ENCODE measurements around the gene GPR183.

GPR183 gene

DNA sequence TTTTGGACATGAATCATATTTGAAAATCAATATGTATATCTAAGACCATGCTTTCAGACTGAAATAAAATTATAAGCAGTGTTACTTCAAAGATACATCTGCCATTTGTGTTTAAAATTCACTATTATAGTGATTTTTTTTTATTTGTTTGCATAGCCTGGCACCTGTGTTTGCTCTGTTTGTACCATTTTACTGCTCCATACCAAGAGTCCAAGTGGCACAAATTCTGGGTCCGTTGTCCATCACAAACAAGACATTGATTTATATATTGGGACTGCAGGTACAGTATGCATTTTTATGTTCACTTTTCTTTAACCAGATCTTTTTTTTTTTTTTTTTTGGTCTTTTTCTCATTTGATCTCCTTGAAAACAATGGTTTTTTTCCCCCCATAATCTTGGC lies 6.7 kb upstream of the GPR183 start:
- TF ChIP-seq, protein P1, sequence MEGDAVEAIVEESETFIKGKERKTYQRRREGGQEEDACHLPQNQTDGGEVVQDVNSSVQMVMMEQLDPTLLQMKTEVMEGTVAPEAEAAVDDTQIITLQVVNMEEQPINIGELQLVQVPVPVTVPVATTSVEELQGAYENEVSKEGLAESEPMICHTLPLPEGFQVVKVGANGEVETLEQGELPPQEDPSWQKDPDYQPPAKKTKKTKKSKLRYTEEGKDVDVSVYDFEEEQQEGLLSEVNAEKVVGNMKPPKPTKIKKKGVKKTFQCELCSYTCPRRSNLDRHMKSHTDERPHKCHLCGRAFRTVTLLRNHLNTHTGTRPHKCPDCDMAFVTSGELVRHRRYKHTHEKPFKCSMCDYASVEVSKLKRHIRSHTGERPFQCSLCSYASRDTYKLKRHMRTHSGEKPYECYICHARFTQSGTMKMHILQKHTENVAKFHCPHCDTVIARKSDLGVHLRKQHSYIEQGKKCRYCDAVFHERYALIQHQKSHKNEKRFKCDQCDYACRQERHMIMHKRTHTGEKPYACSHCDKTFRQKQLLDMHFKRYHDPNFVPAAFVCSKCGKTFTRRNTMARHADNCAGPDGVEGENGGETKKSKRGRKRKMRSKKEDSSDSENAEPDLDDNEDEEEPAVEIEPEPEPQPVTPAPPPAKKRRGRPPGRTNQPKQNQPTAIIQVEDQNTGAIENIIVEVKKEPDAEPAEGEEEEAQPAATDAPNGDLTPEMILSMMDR (IDR thresholded peaks at IDR 0.05; ENCODE audit: insufficient read depth, low read length, missing control alignments): no peak
- ChIA-PET POLR2A (no interaction called here), CTCF (interaction anchor here (0.7 to 1.0 kb wide), 2 partner anchors 45 to 48 kb away, joined by 3 read pairs; no protein-coding TSS in a partner anchor)
- H3K4me3 ChIP-seq (ENCODE audit: low read depth, low read length): no peak overlapping the region
- no peak for DNase-seq (ENCODE audit: low read depth, low spot score)

DNA sequence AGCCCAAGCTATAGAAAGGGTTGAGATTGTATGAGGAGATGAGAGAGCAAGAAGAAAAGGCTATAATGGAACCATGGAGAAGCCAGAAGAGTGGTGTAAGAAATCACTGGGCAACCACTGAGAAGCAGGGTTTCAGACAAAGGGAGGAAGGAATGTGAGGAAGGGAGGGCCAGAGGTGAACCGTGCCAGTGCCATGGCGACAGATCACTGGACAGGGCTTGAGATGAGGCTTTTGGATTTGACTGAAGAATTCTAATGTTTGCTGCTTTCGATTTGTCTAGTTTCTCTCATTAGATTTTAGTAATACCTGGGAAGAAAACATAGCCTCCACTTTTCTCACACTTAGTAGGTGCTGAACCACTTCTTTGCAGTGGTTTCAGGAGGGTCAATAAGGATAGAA lies 6.3 kb upstream of the GPR183 start:
- H3K4me3 ChIP-seq (ENCODE audit: low read depth, low read length): no peak overlapping the region
- CTCF ChIA-PET: interaction anchor here (1.4 kb wide), 1 partner anchor 137 kb away, joined by 4 read pairs; no protein-coding TSS in a partner anchor
- no peak for DNase-seq (ENCODE audit: low read depth, low spot score)
- POLR2A ChIA-PET: no interaction called here
- TF ChIP-seq, protein P1 (IDR thresholded peaks at IDR 0.05; ENCODE audit: insufficient read depth, low read length, missing control alignments): no peak

DNA sequence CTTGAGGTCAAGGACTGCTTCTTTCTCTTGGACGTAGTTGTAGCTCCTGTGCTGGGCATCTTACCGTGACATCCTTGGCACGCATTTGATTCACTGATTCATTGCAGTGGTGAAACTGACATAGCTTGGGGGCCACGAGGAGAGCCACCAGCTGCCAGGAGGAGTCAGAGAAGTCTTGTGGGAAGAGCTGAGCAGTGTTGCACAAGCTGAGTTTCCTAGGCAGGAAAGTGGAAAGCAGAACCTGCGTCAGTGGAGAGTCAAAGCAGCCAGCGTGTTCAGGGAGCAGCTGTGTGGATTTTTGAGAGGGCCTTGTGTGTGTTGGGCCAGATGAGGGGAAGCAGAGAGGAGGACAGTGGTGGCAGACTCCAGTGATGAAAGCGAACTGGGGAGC lies 5.3 kb upstream of the GPR183 start:
- TF ChIP-seq, protein P1 (IDR thresholded peaks at IDR 0.05; ENCODE audit: insufficient read depth, low read length, missing control alignments): no peak
- ChIA-PET CTCF (interaction anchor here (0.5 to 2.4 kb wide), 4 partner anchors 27 to 136 kb away, joined by 3 to 11 read pairs (median 4); no protein-coding TSS in a partner anchor), POLR2A (interaction anchor here (1.4 kb wide), 1 partner anchor 9 kb away, joined by 3 read pairs; no protein-coding TSS in a partner anchor)
- DNase-seq (ENCODE audit: low read depth, low spot score): peak; percentile 31
- H3K4me3 ChIP-seq (ENCODE audit: low read depth, low read length): no peak overlapping the region

DNA sequence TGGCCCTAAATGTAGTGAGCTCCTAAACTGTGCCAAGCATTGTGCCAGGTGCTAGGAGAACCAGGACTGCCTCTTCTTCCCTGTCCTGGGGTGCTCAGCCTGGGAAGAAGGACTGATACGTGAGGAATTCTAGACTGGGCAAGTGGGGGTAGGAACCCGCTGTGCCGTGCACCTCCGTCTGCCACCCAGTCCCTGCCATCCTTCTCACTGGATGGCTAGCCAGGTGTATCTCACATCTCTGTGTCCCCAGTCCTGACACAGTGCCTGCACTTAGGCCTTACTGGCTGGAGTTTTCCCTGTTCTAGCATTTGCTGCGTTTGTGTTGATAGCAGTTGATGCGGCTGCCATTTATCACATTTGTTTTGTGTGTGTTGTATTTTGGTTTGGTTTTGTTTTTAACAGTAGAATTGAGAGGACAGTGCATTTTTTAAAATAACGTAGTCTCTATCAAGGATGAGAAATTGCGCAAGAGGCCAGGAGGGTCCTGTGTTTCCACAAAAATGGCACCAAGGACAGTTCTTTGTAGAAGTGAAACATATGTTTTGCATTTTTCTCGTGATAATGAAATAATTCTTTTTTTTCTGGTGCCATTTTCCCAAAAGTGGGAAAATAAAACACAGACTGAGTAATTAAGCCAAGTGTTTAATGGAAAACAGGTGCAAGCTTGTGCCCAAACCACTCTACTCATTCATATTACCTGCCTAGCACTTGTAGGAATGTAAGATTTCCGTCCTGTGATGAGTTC lies 4.7 kb upstream of the GPR183 start:
- CTCF ChIA-PET: interaction anchor here (0.5 to 2.4 kb wide), 4 partner anchors 28 to 135 kb away, joined by 3 to 11 read pairs (median 4); no protein-coding TSS in a partner anchor
- POLR2A ChIA-PET: interaction anchor here (1.4 kb wide), 1 partner anchor 10 kb away, joined by 3 read pairs; no protein-coding TSS in a partner anchor
- no peak overlapping the region for H3K4me3 ChIP-seq (ENCODE audit: low read depth, low read length)

DNA sequence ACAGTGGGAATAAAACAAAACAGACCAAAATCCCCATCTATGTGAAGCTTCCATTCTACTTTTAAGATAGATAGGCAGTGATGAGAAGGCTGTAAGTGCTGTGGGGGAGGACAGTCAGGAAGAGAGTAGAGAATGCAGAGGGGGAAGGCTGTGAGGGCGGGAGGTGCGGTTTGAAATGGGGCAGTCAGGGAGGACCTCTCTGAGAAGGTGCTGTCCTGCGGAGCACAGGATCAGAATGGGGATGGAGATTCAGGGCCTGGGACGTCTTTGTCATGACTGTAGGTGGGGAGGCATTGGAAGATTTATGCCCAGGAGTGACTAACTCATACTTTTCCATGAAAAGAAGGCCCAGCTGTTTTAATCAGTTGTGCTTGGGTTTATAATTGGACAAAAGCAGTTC lies 3.9 kb upstream of the GPR183 start:
- no peak for DNase-seq (ENCODE audit: low read depth, low spot score)
- CTCF ChIA-PET: interaction anchor here (0.6 to 2.4 kb wide), 2 partner anchors 45 to 126 kb away, joined by 3 to 11 read pairs; no protein-coding TSS in a partner anchor
- POLR2A ChIA-PET: no interaction called here
- TF ChIP-seq, protein P1 (IDR thresholded peaks at IDR 0.05; ENCODE audit: insufficient read depth, low read length, missing control alignments): no peak
- H3K4me3 ChIP-seq (ENCODE audit: low read depth, low read length): no peak overlapping the region

More for the DNA sequence above, 4.7 kb upstream of the GPR183 start:
- no peak for DNase-seq (ENCODE audit: low read depth, low spot score)
- TF ChIP-seq, protein P1 (IDR thresholded peaks at IDR 0.05; ENCODE audit: insufficient read depth, low read length, missing control alignments): no peak

DNA sequence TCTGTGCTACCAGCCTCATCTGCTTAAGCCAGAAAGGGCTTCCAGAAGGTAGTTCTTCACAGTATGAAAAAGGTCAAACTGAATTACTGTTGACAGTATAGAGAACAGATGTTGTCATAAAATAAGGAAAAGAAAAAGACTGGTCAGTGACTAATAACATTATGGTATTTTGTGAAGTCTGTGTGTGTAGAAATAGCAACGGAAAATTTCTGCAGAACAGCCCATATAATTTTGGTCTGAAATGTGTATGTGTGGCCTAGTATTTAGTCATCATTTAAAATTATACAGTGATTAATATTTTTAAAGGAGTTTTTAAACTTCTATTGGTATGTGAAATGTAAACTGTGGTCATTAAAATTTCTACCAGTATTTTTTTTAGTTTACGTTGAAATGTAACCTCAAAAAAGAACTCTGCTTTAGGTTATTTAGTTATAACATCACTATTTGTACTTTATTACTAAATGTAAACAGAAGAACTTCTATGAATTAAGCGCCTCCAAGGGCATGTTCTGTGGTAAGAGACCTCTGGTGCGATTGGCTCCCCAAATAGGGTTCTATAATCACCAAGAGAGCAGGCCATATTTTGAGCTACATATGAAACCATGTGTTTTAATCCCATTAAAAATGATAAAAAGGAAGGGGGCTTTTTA lies 3.3 kb upstream of the GPR183 start:
- DNase-seq (ENCODE audit: low read depth, low spot score): peak; percentile 70
- ChIA-PET POLR2A (no interaction called here), CTCF (interaction anchor here (0.6 to 2.4 kb wide), 2 partner anchors 44 to 126 kb away, joined by 3 to 11 read pairs; no protein-coding TSS in a partner anchor)
- TF ChIP-seq, protein P1 (IDR thresholded peaks at IDR 0.05; ENCODE audit: insufficient read depth, low read length, missing control alignments): no peak
- H3K4me3 ChIP-seq (ENCODE audit: low read depth, low read length): no peak overlapping the region
